Measurements from ENCODE around the gene MFN2.

- no peak for TF ChIP-seq POLR2A (IDR thresholded peaks at IDR 0.05; ENCODE audit: low read depth, low read length)
- TF ChIP-seq POLR2AphosphoS5 (IDR thresholded peaks at IDR 0.05; ENCODE audit: low read depth, low read length), result no peak
Measured at GRCh38 chr1:12059226-12059625, 79.0 kb downstream of the MFN2 start.
